Measurements from ENCODE around the gene ZNF576.

DNA sequence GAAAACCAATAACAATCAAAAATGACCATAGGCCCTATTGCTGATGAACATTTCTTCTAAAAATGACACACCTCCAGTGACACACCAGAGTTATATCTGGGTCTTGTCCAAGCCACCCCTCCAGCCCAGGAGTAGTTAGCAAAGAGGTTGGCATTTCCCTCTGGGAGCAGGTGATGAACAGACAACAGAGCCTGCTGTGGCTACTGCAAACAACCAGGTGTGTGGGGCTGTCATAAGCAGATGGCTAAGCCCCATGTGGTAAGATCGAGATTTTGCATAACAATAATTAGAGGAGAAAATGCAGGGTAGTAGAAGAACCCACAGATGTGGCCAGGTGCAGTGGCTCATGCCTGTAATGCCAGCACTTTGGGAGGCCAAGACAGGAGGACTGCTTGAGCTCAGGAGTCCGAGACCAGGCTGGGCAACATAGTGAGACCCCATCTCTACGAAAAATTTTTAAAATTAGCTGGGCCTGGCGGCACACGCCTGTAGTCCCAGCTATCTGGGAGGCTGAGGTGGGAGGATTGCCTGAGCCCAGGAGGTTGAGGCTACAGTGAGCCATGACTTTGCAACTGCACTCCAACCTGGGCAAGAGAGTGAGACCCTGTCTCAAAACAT lies 26.1 kb upstream of the ZNF576 start:
- TF ChIP-seq TOX (CRISPR knock-in tag; IDR thresholded peaks at IDR 0.05; ENCODE audit: borderline replicate concordance) (no peak), OSR1 (CRISPR knock-in tag; IDR thresholded peaks at IDR 0.05) (no peak), ISL1 (CRISPR knock-in tag; IDR thresholded peaks at IDR 0.05) (no peak), TCF4 (CRISPR knock-in tag; IDR thresholded peaks at IDR 0.05; ENCODE audit: borderline replicate concordance) (no peak), ZFP3 (CRISPR knock-in tag; IDR thresholded peaks at IDR 0.05) (no peak), ZNF565 (CRISPR knock-in tag; conservative IDR thresholded peaks at IDR 0.05; ENCODE audit: low read depth) (no peak)
